ENCODE data around the gene INPP4B. TPM values are rescaled to one million over a fixed set of nuclear protein-coding genes. Genes with fewer than 3 reads are reported as not detected.

Gene INPP4B
- total RNA-seq = 63.9 and 143 TPM in 2 replicates
- 17.0 TPM for polyA plus RNA-seq (2012)

DNA sequence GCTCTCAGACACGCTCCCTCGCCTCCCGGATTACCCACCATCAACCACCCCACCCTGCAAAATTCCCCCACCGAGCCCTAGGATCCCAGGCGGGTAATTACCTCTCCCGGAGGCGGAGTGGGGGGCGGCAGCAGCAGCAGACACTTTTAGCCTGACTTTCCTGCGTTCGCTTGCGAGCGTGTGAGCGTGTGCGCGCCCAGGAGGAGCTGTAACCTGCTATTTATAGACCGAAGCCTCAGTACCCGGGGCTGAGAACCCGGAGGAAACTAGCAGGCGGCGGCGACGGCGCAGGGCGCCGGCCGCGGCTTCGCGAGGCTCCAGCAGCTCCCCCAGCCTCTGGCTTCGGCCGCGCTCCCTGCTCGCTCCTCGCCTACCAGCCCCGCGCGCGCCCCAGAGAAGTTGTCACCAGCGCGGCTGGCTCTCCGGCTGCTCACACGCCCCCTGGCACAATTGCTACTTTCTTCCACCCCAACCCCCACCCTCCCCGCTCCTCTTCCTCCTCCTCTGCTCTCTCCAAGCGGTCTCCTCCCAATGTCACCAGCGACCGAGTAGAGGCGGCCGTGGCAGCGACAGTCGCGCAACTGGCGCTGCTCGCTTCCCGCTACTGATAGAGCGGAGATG, at the start of gene INPP4B:
Gene INPP4B, minus strand, starts transcription at position 194 of the 621 bp plus-strand sequence.
- peak; percentile 75 for DNase-seq (ENCODE audit: low read depth)

DNA sequence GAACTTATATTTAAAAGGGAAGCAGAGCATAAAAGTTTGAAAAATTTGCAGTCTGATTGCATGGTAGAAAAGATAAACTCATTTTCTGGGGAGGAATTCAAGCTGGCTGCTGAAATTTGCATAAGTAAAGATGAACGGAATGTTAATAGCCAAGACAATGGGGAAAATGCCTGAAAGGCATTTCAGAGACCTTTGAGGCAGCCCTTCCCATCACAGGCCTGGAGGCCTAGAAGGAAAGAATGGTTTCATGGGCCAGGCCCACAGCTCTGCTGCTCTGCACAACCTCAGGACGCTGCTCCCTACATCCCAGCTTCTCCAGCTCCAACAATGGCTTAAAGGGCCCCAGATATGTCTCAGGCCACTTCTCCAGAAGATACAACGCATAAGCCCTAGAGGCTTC, 46.9 kb upstream of the INPP4B start:
- DNase-seq (ENCODE audit: low read depth) = no peak

DNA sequence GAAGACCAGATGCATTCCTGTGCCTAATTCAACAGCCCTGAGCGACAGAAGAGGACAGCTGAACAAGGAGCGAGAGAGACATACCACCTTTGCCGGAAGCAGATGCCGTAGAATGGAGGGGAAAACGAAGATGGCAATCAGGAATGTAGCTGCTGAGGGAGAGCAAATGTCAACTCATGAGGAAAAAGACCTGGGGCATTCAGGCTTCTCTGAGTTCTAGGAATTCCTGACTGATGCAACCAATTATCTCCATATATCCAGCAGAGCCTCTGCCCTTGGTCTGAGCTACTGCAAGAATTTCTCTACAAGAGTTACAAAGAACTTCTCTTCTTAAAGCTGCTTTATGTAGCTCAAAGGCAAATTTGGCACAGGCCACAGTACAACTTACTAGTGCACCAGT, 40.5 kb upstream of the INPP4B start:
- no peak for DNase-seq (ENCODE audit: low read depth)

DNA sequence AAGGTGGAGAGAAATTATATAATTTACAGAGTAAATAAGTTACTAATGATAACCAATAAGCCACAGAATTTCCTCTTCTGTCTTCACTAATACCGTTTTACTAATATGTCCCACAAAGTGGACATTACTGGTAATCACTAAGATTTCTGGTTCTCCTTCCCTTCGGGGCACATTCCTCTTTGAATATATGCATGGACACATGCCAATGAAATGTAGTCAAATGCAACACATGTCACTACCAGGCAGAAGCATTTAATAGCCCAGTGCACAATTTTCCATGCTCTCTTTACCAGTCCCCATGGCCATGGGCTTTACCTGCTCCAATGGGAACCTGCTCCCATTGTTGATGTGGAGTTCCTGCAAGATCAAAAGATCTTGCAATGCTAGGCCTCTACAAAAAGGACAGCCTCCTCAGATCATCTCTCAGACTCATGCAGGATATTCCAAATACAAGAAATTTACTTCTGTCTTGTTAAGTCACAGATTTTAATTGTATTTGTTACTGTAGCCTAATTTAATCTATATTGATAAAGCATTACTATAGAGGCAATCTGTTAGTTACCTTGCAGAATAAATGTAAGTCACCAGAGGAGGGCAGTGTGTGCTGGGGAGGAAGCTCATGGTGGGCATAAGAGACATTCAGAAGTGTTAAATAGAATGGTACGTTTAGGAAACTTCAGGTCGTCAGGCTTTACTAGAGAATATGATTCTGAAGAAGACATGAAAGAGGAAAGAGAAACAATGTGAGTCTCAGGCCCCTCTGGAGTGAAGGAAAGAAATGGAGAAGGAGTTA, 37.1 kb upstream of the INPP4B start:
- DNase-seq (ENCODE audit: low read depth) = peak; percentile 49

DNA sequence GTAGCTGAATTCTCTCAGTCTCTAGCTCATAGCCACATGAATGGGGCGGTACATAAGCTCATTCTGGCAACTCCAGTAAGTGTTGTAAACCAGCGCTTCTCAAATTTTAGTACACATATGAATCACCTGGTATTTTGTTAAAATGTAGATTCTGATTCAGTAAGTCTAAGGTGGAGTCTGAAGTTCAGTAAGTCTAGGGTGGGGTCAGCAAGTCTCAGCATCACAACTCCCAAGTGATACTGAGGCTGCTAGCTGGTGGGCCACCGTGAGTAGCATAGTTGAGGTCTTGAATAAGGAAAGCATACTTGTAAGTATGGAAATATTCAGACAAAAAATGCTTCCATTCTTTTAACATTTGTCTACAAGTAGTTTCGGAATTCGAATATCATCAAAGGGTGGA, 36.1 kb upstream of the INPP4B start:
- no peak for DNase-seq (ENCODE audit: low read depth)

DNA sequence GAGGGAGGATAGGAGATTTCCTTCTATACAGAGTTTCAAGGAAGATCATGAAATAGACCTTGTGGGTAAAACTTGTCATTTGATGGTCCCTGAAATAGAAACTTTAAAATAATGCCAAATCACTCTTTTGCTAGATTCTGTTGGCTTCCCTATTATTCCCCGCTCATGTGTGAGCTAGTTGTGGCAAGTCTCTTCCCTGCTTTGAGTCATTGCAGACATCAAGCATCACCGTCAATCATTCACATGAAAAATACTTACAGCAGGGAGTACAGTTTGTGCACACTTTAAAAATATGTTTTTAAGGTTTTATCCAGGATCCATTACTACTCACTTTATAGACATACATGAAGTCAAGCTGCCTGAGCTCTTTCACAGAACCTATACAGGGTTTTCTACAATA, 35.2 kb upstream of the INPP4B start:
- DNase-seq (ENCODE audit: low read depth) = no peak

DNA sequence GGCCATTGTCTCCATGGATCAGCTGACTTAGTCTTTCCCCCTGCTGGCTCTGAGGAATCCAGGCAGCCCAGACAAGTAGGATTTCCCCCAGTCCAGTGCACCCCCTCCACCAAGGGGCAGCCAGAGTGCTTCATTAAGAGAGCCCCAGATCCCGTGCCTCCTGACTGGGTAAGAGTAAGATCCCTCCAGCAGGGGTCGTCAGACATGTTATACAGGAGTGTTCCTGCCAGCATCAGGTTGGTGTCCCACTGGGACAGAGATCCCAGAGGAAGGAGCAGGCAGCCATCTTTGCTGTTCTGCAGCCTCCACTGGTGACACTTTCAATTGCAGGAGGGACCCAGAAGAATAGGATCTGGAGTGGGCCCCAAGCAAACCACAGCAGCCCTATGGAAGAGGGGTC, 29.0 kb upstream of the INPP4B start:
- no peak for DNase-seq (ENCODE audit: low read depth)

DNA sequence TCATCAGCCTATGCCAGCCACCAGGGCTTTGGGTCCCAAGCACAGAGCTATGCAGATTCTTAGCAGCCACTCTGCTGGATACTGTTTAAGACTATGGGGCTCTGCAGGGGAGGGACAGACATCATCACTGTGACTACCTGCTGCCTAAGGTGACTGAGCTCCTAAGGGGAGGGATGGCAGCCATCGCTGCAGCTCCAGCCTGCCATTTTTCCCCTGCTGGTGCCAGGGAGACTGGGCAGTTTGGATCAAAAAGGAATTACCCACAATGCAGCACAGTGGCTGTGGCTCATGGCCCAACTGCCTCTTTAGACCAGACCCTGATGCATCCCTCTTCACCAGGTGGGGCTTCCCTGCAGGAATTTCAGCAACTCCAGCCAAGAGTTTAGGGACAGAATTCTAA, 28.6 kb upstream of the INPP4B start:
- no peak for DNase-seq (ENCODE audit: low read depth)

DNA sequence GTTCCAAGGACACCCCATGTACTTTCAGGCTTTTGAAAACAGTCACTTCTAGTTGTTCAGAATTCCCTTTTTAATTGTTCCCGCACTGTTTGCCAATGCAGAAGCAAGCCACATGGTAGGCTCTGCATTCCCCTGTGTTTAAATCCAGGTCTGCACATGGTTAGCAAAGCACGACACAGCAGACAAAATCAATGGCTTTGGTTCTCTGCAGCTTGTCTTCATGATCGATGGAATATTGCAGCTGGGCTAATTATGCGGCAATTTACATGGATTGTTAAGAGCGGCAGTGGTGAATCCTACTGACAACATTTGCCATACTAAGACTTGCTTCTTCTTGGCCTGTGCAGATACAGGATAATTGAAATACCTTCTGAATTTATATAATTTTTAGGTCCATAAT, 20.6 kb upstream of the INPP4B start:
- no peak for DNase-seq (ENCODE audit: low read depth)

DNA sequence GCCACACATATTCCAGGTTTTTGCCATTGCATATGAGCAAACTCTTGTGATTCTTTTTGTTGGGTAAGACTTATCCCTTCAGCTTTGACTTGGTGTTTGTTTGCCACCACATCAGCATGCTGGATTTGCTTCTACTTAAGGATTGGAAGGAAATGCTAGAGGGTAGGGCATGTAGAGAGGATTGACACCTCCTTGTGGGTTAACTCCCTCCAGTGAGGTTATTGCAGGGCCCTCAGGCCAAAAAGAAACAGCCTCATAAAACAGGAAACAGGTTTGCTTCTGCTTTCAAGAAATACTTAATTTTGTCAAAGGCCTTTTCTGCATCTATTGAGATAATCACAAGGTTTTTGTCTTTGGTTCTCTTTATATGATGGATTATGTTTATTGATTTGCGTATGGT, 15.2 kb upstream of the INPP4B start:
- no peak for DNase-seq (ENCODE audit: low read depth)

DNA sequence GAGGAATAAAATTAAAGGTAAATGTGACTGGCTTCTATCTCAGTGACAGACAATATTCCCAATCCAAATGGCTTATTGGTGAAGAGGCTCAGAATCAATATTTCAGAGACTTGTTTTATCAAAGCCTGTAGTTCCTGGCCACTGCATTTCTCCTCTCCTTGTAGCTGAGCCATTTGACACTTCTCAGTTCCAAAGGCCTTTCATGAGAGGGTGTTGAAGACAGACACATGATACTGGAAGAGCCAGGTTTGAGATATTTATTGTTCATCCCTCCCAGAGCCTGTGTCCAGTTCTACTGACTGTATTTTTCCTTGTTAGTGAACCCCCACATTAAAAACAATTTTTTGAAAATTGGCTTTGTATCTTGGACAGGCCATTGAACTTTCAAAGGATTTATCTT, 12.9 kb upstream of the INPP4B start:
- DNase-seq (ENCODE audit: low read depth) = no peak

DNA sequence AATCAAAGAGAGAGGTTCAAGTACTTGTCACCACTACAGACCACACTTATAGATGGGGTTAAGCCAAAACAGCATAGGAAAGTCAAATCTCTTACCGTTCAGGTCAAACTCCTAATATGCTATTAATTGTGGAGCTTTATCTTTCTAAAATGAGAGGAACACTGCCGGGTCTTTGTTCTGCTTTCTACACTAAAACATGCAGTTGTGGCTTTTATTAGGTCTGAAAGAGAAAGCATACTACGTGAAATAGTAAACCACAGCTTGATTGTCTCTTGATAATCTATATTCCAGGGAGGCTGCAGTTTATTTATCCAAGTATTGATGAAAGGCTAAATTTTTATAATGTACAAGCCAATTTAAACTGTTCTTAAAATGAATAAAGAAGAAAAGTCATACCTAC, 12.3 kb upstream of the INPP4B start:
- no peak for DNase-seq (ENCODE audit: low read depth)

DNA sequence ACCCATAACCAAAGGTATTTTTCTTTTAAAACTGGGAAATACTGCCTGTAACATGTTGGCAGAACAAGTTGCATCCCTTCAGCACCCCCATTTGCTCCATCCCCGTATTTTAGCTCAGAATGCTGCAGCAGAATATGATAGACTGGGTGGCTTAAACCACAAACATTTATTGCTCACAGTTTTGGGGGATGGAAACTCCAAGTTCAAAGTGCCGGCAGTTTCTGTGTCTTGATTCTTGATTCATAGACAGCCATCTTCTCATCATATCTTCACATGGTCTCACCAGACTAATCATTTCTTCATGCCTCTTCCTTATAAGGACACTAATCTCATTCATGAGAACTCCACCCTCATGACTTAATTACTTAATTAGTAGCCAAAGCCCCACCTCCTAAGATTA, 10.5 kb upstream of the INPP4B start:
- no peak for DNase-seq (ENCODE audit: low read depth)

DNA sequence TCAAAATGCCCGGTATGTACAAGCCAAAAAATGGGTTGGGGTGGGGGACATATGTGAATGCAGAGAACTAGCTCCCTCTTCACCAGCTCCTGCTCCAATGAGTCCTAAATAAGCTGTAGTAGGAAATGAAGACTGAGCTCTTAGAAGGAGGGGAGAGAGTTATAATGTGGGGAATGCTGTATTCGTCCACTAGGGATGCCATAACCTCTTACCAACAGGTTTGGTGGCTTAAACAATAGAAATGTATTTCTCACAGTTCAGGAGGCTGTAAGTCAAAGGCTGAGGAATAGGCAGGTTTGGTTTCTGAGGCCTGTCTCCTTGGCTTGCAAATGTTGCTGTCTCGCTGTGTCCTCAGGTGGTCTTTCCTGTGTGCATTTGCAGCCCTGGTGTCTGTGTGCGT, 4.4 kb upstream of the INPP4B start:
- no peak for DNase-seq (ENCODE audit: low read depth)

DNA sequence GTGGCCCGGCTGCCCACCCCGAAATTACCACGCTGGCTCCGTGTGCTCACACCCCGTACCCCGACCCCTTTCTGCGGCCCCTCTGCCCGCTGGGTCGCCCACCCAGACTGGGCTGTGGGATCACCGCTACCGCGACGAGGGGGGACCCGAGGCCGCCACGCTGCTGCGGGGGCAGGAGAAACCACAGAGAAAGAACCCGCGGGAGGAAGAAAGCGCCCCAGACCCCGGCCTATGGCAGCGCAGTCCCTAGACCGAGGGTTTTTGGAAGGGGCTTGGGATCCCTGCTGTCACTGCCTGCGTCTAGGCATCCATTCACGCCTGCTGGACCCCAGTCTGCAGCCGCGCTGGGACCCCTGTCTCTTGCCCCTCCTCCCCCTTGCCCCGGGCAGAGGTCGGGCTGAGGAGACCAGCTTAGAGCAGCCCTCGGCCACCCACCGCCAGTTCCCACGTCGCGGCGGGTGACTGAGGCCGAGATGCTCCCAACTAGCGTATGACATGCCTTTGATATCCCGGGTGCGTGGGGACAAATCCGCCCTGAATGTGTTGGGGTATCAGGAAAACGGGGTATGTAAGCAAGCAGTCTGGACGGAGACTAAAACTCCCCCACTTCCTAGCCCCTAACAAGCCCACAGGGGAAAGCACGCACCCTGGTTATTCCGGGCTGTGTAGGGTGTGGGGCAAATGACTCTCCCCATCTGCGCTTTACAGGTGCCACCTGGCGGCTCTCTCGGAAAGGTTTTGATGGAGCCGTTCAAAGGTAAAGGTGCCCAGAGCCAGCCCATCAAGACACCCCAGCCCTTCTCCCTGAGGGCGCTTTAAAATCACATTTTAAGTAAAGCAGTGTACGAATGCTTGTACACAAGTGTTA, 862 bp upstream of the INPP4B start:
- DNase-seq (ENCODE audit: low read depth) = no peak

DNA sequence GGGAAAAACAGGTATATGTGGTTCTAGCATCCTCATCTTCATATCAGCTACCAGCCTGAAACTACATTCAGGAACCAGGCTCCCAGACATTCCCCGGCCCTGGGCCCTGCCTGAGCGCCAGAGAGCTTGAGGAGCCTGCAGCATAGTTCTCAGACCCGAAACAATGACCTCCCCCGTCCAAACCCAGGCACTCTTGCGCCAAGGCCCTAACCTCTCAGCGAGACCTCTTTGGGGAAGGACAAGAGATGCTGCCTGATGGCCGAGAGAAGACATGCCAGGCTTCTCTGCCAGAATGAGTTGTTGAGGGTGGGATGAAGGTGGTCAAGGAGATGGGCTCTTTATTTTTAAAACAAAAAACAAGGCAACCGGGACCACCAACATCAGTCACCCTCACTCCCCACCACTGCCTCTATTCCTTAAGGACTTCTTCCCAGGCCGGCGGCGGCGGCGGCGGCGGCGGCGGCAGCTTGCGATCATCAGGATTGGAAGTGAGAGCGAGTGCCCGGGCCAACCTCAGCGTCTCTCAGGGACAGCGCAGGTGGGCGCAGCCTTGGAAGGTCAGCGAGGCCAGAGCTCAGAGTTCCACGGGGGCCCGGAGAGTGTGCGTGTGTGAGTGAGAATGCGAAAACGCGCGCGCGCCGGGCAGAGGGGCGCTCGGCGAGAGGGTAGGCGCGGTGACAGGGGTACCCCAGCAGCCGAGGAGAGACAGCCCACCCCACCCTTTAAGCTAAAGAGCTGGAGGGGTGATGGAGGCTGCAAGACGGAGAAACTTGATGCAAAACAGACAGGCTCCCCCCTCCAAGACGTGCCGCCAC, 601 bp downstream of the INPP4B start:
- DNase-seq (ENCODE audit: low read depth) = peak; percentile 14

DNA sequence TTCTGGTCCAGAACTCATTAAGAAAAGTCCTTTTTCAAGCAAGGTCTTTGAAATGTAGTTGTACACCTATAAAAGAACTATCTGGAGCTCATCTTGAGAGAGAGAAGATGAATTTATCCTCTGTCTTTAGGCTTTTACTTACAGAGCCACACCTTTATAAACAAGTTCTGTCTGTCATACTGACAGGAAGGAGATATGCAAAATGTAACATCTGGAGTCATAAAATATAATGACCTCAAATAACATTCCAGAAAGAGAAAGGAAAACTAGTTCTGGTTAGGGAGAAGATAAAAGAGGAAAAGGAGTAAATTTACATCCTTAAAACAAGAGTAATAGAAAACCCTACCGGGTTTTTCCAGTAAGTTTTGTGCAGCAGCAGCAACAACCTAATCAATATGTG, 1.3 kb downstream of the INPP4B start:
- DNase-seq (ENCODE audit: low read depth) = no peak

DNA sequence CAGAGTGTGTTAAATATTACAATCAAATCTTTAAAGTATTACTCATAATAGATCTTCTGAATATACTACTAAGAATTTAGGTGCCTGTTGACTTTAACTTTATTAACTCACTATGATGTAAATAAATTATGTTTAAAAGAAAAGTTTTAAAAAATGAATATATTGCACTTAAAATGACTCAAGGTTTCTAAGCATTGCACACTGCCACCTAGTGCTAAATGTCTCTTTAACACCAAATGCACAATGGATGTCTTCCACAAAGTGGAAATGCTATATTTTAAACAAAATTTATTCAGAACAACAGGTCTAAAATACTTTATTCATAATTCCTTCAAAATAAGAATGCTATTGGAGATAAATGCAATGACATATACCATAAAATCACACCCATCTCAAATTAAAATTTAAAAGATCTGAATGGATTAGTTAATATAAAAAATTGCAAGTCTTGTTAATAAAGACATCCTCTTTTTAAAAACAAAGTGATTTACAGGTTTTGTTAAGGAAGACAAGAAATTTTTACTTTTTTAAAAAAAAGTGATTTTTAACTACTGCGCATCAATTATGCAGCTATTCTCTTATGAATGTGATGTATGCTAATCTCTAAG, 5.5 kb downstream of the INPP4B start:
- DNase-seq (ENCODE audit: low read depth) = peak; percentile 61

DNA sequence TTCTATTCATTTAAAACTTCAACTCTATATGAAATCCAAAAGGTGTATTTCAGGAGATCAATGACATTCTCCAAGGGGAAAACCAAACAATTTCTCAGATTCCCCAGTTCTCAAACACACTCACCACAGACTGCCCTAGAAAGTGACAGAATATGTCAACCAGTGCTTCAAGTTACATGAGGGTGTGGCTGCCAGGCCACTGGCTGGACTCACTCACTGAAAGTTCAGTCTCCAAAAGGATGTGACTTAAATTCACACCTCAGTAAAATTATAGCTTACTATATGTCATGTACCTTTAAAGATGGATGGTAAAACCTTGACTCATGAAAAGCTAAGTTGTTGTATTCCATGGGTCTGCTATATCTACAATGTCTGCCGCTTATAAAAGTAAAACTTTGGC, 7.3 kb downstream of the INPP4B start:
- peak; percentile 23 for DNase-seq (ENCODE audit: low read depth)

DNA sequence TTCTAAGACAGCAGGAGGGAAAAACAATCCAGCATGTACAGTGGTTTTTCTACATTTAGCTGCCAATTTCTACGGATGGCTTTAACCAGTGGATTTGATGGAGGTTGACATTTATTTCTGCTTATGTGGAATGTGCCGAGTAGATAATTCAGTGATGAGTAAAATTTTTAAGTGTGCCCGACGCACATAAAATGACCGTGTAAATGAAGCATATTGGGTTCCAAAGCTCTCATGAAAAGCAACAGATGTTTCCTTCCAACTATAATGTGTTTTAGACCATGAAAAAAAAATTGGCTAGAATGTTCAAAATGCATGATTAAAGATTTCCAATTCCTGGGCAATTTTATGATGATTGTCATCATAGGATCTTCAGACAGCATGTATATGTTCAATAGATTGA, 14.1 kb downstream of the INPP4B start:
- no peak for DNase-seq (ENCODE audit: low read depth)

Measured in myocyte (in vitro differentiated cells).